Neural cell (in vitro differentiated cells): ENCODE measurements around the gene EXOC2. TPM values are rescaled to one million over a fixed set of nuclear protein-coding genes. Genes with fewer than 3 reads are reported as not detected.

ENCODE experiments used
- H2AFZ ChIP-seq: fragments of 200-600, 300-800 bp; sonication (generic), shearing (Covaris generic); 2 replicates; pipeline ENCODE4 v1.6.0; 2014; ENCODE audit warnings: low read depth, mild to moderate bottlenecking, antibody characterized with exemption, low read length, moderate library complexity
- H3F3A ChIP-seq: fragments of 200-600 bp; shearing (Covaris generic); 2 replicates; pipeline ENCODE4 v1.6.1; 2016; ENCODE audit warnings: mild to moderate bottlenecking, moderate library complexity, mixed read lengths, antibody characterized with exemption, low read length; ENCODE audit not compliant: insufficient read depth, poor library complexity, severe bottlenecking
- H3K27ac ChIP-seq: fragments of 200-600, 300-800 bp; sonication (generic), shearing (Covaris generic); 2 replicates; pipeline ENCODE4 v1.5.1; 2014; ENCODE audit warnings: mild to moderate bottlenecking, low read length, moderate library complexity
- H3K27me3 ChIP-seq: fragments of 300-800, 200-600 bp; sonication (generic), shearing (Covaris generic); 2 replicates; pipeline ENCODE4 v1.6.0; 2014; ENCODE audit warnings: mild to moderate bottlenecking, low read depth, low read length, moderate library complexity; ENCODE audit not compliant: insufficient read depth
- H3K36me3 ChIP-seq: fragments of 300-800, 200-600 bp; sonication (generic), shearing (Covaris generic); 2 replicates; pipeline ENCODE4 v1.5.1; 2014; ENCODE audit warnings: mild to moderate bottlenecking, antibody characterized with exemption, low read length, moderate library complexity; ENCODE audit not compliant: insufficient read depth
- H3K4me2 ChIP-seq: fragments of 300-800, 200-600 bp; sonication (generic), shearing (Covaris generic); 2 replicates; pipeline ENCODE4 v1.6.0; 2014; ENCODE audit warnings: mild to moderate bottlenecking, low read length
- H3K4me3 ChIP-seq: fragments of 300-800, 200-600 bp; sonication (generic), shearing (Covaris generic); 2 replicates; pipeline ENCODE4 v1.5.1; 2014; ENCODE audit warnings: mild to moderate bottlenecking, low read length, moderate library complexity
- H3K79me2 ChIP-seq: fragments of 200-600 bp; shearing (Covaris generic); replicated peaks from 2 replicates; pipeline ENCODE4 v1.6.0; 2014; ENCODE audit warnings: mild to moderate bottlenecking, low read length, moderate library complexity; ENCODE audit not compliant: insufficient read depth
- H3K9ac ChIP-seq: fragments of 300-800, 200-600 bp; sonication (generic), shearing (Covaris generic); 2 replicates; pipeline ENCODE4 v1.6.1; 2016; ENCODE audit warnings: mild to moderate bottlenecking, low read length, mixed read lengths
- H3K9me2 ChIP-seq: fragments of 200-600 bp; shearing (Covaris generic); 2 replicates; pipeline ENCODE4 v1.6.1; 2016; ENCODE audit warnings: mild to moderate bottlenecking, low read length, mixed read lengths; ENCODE audit not compliant: insufficient read depth
- H3K9me3 ChIP-seq: fragments of 200-600, 300-800 bp; sonication (generic), shearing (Covaris generic); 2 replicates; pipeline ENCODE4 v1.6.1; 2016; ENCODE audit warnings: mild to moderate bottlenecking, mixed run types, low read length, moderate library complexity, mixed read lengths
- H4K20me1 ChIP-seq: fragments of 200-600 bp; shearing (Covaris generic); 2 replicates; pipeline ENCODE4 v1.6.1; 2016; ENCODE audit warnings: mild to moderate bottlenecking, mixed run types; ENCODE audit not compliant: insufficient read depth
- CTCF ChIP-seq: fragments of 450-650 bp; IDR thresholded peaks from 2 replicates; pipeline ENCODE4 v1.5.1; 2014; ENCODE audit warnings: antibody characterized with exemption, mild to moderate bottlenecking, moderate library complexity; ENCODE audit not compliant: poor library complexity, severe bottlenecking
- EP300 ChIP-seq: fragments of 450-650 bp; conservative IDR thresholded peaks from 2 replicates; pipeline ENCODE4 v1.6.1; 2014; ENCODE audit warnings: antibody characterized with exemption, mild to moderate bottlenecking, moderate library complexity; ENCODE audit not compliant: poor library complexity, severe bottlenecking
- EZH2 ChIP-seq: fragments of 200-600, 300-800 bp; shearing (Covaris generic), sonication (generic); IDR thresholded peaks from 2 replicates; pipeline ENCODE4 v1.6.1; 2014; ENCODE audit warnings: antibody characterized with exemption, low read length, borderline replicate concordance, mild to moderate bottlenecking; ENCODE audit not compliant: insufficient read depth, poor library complexity, severe bottlenecking
- MXI1 ChIP-seq: fragments of 450-650 bp; conservative IDR thresholded peaks from 2 replicates; pipeline ENCODE4 v1.6.1; 2014; ENCODE audit warnings: antibody characterized with exemption, mild to moderate bottlenecking; ENCODE audit not compliant: poor library complexity, severe bottlenecking
- POLR2AphosphoS5 ChIP-seq: IDR thresholded peaks from 2 replicates; pipeline ENCODE4 v1.6.1; 2012
- RAD21 ChIP-seq: fragments of 450-650 bp; conservative IDR thresholded peaks from 2 replicates; pipeline ENCODE4 v1.6.1; 2014; ENCODE audit warnings: antibody characterized with exemption, mild to moderate bottlenecking, moderate library complexity
- REST ChIP-seq: IDR thresholded peaks from 2 replicates; pipeline ENCODE4 v1.6.1; 2012; ENCODE audit warnings: borderline replicate concordance
- SMC3 ChIP-seq: fragments of 450-650 bp; conservative IDR thresholded peaks from 2 replicates; pipeline ENCODE4 v1.6.1; 2014; ENCODE audit warnings: antibody characterized with exemption, mild to moderate bottlenecking, moderate library complexity; ENCODE audit not compliant: poor library complexity
- TAF1 ChIP-seq: IDR thresholded peaks from 2 replicates; pipeline ENCODE4 v1.6.1; 2012; ENCODE audit warnings: low read depth
- polyA plus RNA-seq: library from polyadenylated mRNA; depleted of rRNA; stranded (reverse); fragments of >200 nt; gene quantifications from 2 replicates; pipeline ENCODE4 v1.2.3, GENCODE V29; 2014

The EXOC2 gene
- polyA plus RNA-seq, 1 donor from 2014 or later, result 38.6 TPM

GRCh38 chr6:713351-713750, 20.4 kb upstream of the EXOC2 start:
- Histone ChIP-seq H3K9ac (no peak overlapping the region), H3F3A (no peaks in the 10 kb centered on the region), H3K36me3 (no peaks in the 10 kb centered on the region), H3K4me3 (no peak overlapping the region), H3K27ac (no peak overlapping the region), H3K27me3 (peaks cover 26% of the 10 kb centered on the region), H2AFZ (no peak overlapping the region), H3K9me3 (no peaks in the 10 kb centered on the region), H3K79me2 (no peaks in the 10 kb centered on the region), H3K9me2 (no peaks in the 10 kb centered on the region), H3K4me2 (no peak overlapping the region), H4K20me1 (no peaks in the 10 kb centered on the region)
- TF ChIP-seq EZH2, result no peak
- no peak for TF ChIP-seq RAD21
- TF ChIP-seq MXI1, result no peak
- no peak for TF ChIP-seq TAF1
- TF ChIP-seq POLR2AphosphoS5, result no peak

- no peak overlapping the region for H3K4me3 ChIP-seq
- no peaks in the 10 kb centered on the region for H3K9me3 ChIP-seq
- H3K27me3 ChIP-seq, result peaks cover 28% of the 10 kb centered on the region
- no peak overlapping the region for H3K9ac ChIP-seq
- H2AFZ ChIP-seq, result no peak overlapping the region
- H3K9me2 ChIP-seq, result no peaks in the 10 kb centered on the region
- no peaks in the 10 kb centered on the region for H3K79me2 ChIP-seq
- H3F3A ChIP-seq, result no peaks in the 10 kb centered on the region
- no peak overlapping the region for H3K4me2 ChIP-seq
- no peaks in the 10 kb centered on the region for H4K20me1 ChIP-seq
- H3K27ac ChIP-seq, result no peak overlapping the region
- H3K36me3 ChIP-seq, result no peaks in the 10 kb centered on the region
- TF ChIP-seq EP300, result no peak
- no peak for TF ChIP-seq CTCF
- no peak for TF ChIP-seq EZH2
- TF ChIP-seq POLR2AphosphoS5, result no peak
- no peak for TF ChIP-seq SMC3
- TF ChIP-seq REST, result no peak
- TF ChIP-seq TAF1, result no peak
Observed at GRCh38 chr6:712805-713204, 19.9 kb upstream of the EXOC2 start.

- no peaks in the 10 kb centered on the region for H3K79me2 ChIP-seq
- no peaks in the 10 kb centered on the region for H3K9me3 ChIP-seq
- no peaks in the 10 kb centered on the region for H3K9me2 ChIP-seq
- H3F3A ChIP-seq, result no peaks in the 10 kb centered on the region
- H4K20me1 ChIP-seq, result no peaks in the 10 kb centered on the region
- H3K27ac ChIP-seq, result no peak overlapping the region
- H2AFZ ChIP-seq, result no peak overlapping the region
- no peak for TF ChIP-seq RAD21
- TF ChIP-seq MXI1, result no peak
- no peak for TF ChIP-seq EP300
- no peak for TF ChIP-seq POLR2AphosphoS5
- TF ChIP-seq CTCF, result no peak
- TF ChIP-seq TAF1, result no peak
- TF ChIP-seq EZH2, result no peak
- no peak for TF ChIP-seq SMC3
- TF ChIP-seq REST, result no peak
- no peaks in the 10 kb centered on the region for H3K36me3 ChIP-seq
- H3K4me3 ChIP-seq, result no peak overlapping the region
- H3K27me3 ChIP-seq, result peaks cover 29% of the 10 kb centered on the region
- H3K9ac ChIP-seq, result no peak overlapping the region
- no peak overlapping the region for H3K4me2 ChIP-seq
Observed at GRCh38 chr6:711925-712324, 19.0 kb upstream of the EXOC2 start.
